PFSK-1 (cell line): ENCODE data around the gene ZNF8.

Source experiments
- POLR2AphosphoS5 ChIP-seq: IDR thresholded peaks from 2 replicates; pipeline ENCODE4 v1.6.1; 2012; ENCODE audit warnings: low read depth, mild to moderate bottlenecking, control low read depth, low read length, moderate library complexity
- TF ChIP-seq, protein P1 (sequence below), 2 experiments: IDR thresholded peaks; 2 replicates each; pipeline versions ENCODE4 v1.6.1 to v1.8.0; 2011 to 2012; ENCODE audit warnings: low read depth in 2 of 2, low read length in 2 of 2, control low read depth in 1 of 2, inconsistent platforms in 1 of 2, mild to moderate bottlenecking in 1 of 2, moderate library complexity in 1 of 2; ENCODE audit not compliant: insufficient read depth in 1 of 2

DNA sequence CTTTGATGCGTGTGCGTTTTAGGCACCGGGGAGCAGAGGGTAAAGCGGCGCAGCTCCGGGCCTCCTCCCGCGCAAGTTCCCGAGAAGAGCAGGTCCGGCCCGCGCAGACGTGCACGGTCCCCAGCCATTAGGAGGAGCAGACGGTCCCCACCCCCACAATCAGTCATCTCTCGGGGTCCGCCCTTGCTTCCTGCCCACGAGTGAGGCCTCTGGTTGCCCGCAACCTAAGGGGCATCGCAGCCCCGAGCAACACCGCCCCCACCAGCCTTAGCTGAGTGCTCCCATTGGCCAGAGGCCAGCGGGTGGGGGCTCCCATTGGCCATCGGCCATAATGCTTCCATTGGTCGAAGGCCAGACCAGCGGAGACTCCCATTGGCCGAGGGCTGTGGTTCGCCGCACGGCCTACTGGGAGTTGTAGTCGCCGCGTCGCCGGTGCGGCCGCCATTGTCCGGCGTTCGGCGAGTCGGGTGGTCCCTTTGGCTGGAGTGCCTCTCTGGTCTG is at the start of gene ZNF8:
- TF ChIP-seq POLR2AphosphoS5 = peak; percentile 61; the same call in 1 of the 2 replicates
- TF ChIP-seq, protein P1, sequence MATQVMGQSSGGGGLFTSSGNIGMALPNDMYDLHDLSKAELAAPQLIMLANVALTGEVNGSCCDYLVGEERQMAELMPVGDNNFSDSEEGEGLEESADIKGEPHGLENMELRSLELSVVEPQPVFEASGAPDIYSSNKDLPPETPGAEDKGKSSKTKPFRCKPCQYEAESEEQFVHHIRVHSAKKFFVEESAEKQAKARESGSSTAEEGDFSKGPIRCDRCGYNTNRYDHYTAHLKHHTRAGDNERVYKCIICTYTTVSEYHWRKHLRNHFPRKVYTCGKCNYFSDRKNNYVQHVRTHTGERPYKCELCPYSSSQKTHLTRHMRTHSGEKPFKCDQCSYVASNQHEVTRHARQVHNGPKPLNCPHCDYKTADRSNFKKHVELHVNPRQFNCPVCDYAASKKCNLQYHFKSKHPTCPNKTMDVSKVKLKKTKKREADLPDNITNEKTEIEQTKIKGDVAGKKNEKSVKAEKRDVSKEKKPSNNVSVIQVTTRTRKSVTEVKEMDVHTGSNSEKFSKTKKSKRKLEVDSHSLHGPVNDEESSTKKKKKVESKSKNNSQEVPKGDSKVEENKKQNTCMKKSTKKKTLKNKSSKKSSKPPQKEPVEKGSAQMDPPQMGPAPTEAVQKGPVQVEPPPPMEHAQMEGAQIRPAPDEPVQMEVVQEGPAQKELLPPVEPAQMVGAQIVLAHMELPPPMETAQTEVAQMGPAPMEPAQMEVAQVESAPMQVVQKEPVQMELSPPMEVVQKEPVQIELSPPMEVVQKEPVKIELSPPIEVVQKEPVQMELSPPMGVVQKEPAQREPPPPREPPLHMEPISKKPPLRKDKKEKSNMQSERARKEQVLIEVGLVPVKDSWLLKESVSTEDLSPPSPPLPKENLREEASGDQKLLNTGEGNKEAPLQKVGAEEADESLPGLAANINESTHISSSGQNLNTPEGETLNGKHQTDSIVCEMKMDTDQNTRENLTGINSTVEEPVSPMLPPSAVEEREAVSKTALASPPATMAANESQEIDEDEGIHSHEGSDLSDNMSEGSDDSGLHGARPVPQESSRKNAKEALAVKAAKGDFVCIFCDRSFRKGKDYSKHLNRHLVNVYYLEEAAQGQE (IDR thresholded peaks at IDR 0.05; ENCODE audit: insufficient read depth in 1 of 2, low read depth in 2 of 2, low read length in 2 of 2) = no peak
